ENCODE measurements around the gene TIMM10B. TPM values are rescaled to one million over a fixed set of nuclear protein-coding genes. Genes with fewer than 3 reads are reported as not detected.
A peak's percentile ranks its signal among the peaks of the same experiment; 100 is the strongest.

The TIMM10B gene
- total RNA-seq, 4 donors from 2014 or later, result 10.0 to 14.5 (median 12.4) TPM

GRCh38 chr11:6488342-6488741 is 7.0 kb downstream of the TIMM10B start:
- no peaks in the 10 kb centered on the region for H3K27me3 ChIP-seq
- H3K9me3 ChIP-seq, result no peaks in the 10 kb centered on the region
- in situ Hi-C loops (cut with MboI; ENCODE audit: low sequenced_read_pairs in 4 of 4), result loop anchor here in 3 of 4 donors (25.0 kb wide), 1 partner anchor 251 kb away; the partner anchor contains the start of genes CNGA4 (in 3 of the 3) and FHIP1B (in 3 of the 3)
- DNase-seq, result no peak
- no peak for ATAC-seq
- intact Hi-C loops (cut with DNase I; ENCODE audit: low total_unique reads), result no loop called here
- H3K4me1 ChIP-seq, result peaks cover 0 to 4% of the 10 kb centered on the region in 2 donors
- H3K36me3 ChIP-seq, result peaks cover 0 to 26% of the 10 kb centered on the region in 2 donors
- TF ChIP-seq CTCF (IDR thresholded peaks at IDR 0.05 in 4 of 5, conservative IDR thresholded peaks at IDR 0.05 in 1 of 5) (no peak), POLR2A (IDR thresholded peaks at IDR 0.05) (no peak)
- H3K27ac ChIP-seq, result no peak overlapping the region
- no peak overlapping the region for H3K4me3 ChIP-seq

DNA sequence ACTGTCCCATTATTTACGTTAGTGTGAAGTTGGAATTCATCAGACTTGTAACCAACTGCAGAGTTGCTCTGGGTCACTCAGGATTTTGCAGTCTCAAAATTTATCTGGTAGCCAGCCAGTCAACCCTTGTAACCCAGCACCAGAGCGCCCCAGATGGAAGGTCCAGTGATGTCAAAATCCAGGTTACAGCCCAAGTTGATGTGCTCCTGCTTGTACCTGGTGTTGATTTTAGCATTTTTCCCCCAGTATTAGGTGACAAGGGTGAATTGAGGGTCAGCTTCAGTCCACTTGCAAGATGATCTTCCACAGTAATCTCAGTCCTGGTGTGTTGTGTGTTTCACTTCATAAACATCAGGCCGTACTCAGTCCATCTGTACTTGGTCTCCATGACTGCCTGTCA is 7.5 kb downstream of the TIMM10B start:
- peaks cover 0 to 22% of the 10 kb centered on the region in 2 donors for H3K36me3 ChIP-seq
- DNase-seq (no peak), ATAC-seq (no peak)
- TF ChIP-seq POLR2A (IDR thresholded peaks at IDR 0.05), result no peak
- TF ChIP-seq CTCF (IDR thresholded peaks at IDR 0.05 in 4 of 5, conservative IDR thresholded peaks at IDR 0.05 in 1 of 5), result no peak
- no peaks in the 10 kb centered on the region for H3K4me1 ChIP-seq
- H3K27ac ChIP-seq, result no peak overlapping the region
- intact Hi-C loops (cut with DNase I; ENCODE audit: low total_unique reads) (no loop called here), in situ Hi-C loops (cut with MboI; ENCODE audit: low sequenced_read_pairs in 4 of 4) (loop anchor here in 3 of 4 donors (25.0 kb wide), 1 partner anchor 252 kb away; the partner anchor contains the start of genes CNGA4 (in 3 of the 3) and FHIP1B (in 3 of the 3))
- no peaks in the 10 kb centered on the region for H3K27me3 ChIP-seq
- no peak overlapping the region for H3K4me3 ChIP-seq
- H3K9me3 ChIP-seq, result no peaks in the 10 kb centered on the region

GRCh38 chr11:6489306-6489705 is 8.0 kb downstream of the TIMM10B start:
- no peaks in the 10 kb centered on the region for H3K4me1 ChIP-seq
- H3K27me3 ChIP-seq, result no peaks in the 10 kb centered on the region
- no peak overlapping the region for H3K4me3 ChIP-seq
- H3K9me3 ChIP-seq, result no peaks in the 10 kb centered on the region
- DNase-seq (no peak), ATAC-seq (no peak)
- H3K27ac ChIP-seq, result no peak overlapping the region
- H3K36me3 ChIP-seq, result peaks cover 0 to 22% of the 10 kb centered on the region in 2 donors
- intact Hi-C loops (cut with DNase I; ENCODE audit: low total_unique reads), result no loop called here
- in situ Hi-C loops (cut with MboI; ENCODE audit: low sequenced_read_pairs in 4 of 4), result loop anchor here in 3 of 4 donors (25.0 kb wide), 1 partner anchor 252 kb away; the partner anchor contains the start of genes CNGA4 (in 3 of the 3) and FHIP1B (in 3 of the 3)
- no peak for TF ChIP-seq POLR2A (IDR thresholded peaks at IDR 0.05)
- TF ChIP-seq CTCF (IDR thresholded peaks at IDR 0.05 in 4 of 5, conservative IDR thresholded peaks at IDR 0.05 in 1 of 5), result no peak

DNA sequence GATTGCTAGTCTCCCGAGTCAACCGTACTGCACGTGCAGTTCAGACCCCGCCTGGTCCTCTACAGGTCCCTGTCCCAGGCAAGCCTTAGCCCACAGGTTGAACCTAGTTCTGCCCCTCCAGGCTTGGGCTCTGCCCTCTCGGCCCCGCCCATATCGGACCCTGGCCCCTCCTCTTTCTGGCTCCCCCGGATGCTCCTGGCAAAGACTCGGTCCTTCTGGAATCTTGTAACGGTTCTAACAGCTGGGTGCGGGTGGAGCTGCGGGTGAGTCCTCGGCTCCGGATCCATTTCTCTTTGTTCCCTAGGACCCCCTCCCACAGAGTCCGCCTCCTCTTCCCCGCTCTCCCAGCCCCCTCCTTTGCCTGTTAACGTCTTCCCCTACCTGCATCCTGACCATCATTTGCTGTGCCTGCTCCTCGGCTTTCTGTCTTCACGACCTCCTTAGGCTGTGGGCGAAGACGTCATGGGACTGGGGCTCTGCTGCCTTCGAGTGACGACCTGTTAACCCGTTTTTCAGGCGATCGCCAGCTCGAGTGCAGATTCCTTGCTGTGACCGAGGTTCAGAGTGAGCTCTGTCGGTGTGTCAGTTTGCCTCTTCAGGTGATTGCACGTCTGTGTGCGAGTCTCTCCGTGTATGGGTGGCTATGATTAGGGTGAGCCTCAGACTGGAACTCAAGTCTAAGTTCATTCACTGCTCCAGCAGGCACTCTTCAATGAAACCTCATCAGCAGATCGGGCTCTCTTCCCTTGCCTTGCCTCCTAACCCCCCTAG is 16.0 kb downstream of the TIMM10B start, which contains the start of gene DNHD1:
Gene DNHD1 (plus strand): TSS at position 212 of the 771 bp plus-strand sequence. CDS start 936 bp downstream, outside the sequence.
- DNase-seq (no peak), ATAC-seq (no peak)
- in situ Hi-C loops (cut with MboI; ENCODE audit: low sequenced_read_pairs in 4 of 4), result loop anchor here in 3 of 4 donors (25.0 kb wide), 1 partner anchor 260 kb away; the partner anchor contains the start of genes CNGA4 (in 3 of the 3) and FHIP1B (in 3 of the 3)
- intact Hi-C loops (cut with DNase I; ENCODE audit: low total_unique reads), result no loop called here
- Histone ChIP-seq H3K9me3 (no peaks in the 10 kb centered on the region), H3K4me3 (peak within 1 kb of the TSS in 1 of 4 donors; percentile 7), H3K27ac (no peak within 1 kb of the TSS), H3K27me3 (no peaks in the 10 kb centered on the region), H3K36me3 (peaks cover 0 to 15% of the 10 kb centered on the region in 2 donors), H3K4me1 (no peaks in the 10 kb centered on the region)
- TF ChIP-seq CTCF (IDR thresholded peaks at IDR 0.05 in 4 of 5, conservative IDR thresholded peaks at IDR 0.05 in 1 of 5) (no peak), POLR2A (IDR thresholded peaks at IDR 0.05) (no peak)

Data from gastrocnemius medialis (tissue), 4 donors.